HG03558 (cell line): ENCODE data around the gene GATAD2A.
"Not testable (repeated sequence)": the region's sequence is repeated elsewhere in the genome, so short reads cannot be mapped to it uniquely, and the experiment has no call there.

Experiments
- ATAC-seq: cut with Tn5 transposase; IDR thresholded peaks from one replicate; pipeline ENCODE4 v1.9.1; 2021; ENCODE audit warnings: moderate number of reproducible peaks; ENCODE audit not compliant: unreplicated experiment; ENCODE audit errors: extremely low read depth

Gene GATAD2A

GRCh38 chr19:19387108-19387507 is 18.4 kb upstream of the GATAD2A start:
- no peak for ATAC-seq

DNA sequence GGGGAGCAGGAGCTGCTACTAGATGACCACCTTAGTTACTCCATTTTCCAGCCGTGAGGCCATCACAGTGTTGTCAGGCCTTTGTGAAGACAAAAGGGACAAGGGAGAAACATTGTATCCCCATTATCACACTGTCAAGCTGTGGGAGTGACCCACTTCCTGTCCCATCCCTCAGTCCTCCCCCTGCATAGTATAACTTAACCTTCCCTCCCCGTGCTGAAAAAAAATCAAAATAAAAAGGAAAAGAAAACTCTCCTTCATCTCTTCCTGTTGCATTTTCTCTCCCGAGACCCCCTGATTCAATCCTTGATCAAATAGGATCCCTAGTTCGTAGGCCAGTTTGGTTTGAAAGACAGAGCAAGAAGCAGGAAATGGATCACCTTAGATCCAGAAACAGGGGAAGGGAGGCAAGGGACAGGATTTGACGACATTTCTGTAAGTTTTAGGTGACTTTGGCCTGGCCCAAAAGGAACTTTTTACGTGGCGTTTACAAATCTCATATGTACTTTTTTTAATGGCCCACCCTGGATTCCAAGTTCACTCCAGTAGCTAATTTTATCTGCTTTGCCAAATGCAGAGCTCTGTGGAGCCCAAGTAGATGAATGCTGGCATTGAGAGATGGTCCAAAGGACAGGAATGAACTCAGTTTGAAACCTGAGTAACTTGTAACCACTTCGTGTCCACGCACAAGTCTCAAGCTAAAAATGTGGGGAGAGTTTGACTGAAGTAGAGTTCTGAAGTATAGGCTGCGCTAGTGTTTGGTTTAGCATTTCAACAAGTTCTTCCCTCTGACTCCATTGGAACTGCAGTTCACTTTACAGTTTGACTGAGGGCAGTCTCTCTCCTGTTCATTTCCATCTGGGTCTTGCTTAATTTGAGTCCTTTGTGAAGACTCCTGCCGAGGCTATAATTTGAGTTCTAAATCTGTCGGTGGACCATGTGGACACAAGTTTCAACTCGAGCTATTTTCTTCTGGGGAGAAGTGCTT is 16.6 kb upstream of the GATAD2A start:
- no peak for ATAC-seq

- not testable (repeated sequence) for ATAC-seq
Observed at GRCh38 chr19:19389683-19390082, 15.8 kb upstream of the GATAD2A start.

GRCh38 chr19:19394333-19394732 is 11.1 kb upstream of the GATAD2A start:
- not testable (repeated sequence) for ATAC-seq

GRCh38 chr19:19399733-19400433 is 5.6 kb upstream of the GATAD2A start:
- no peak for ATAC-seq

GRCh38 chr19:19402656-19403372 is 2.7 kb upstream of the GATAD2A start:
- ATAC-seq: no peak

- ATAC-seq: no peak
Observed at GRCh38 chr19:19403373-19403901, 2.0 kb upstream of the GATAD2A start.

GRCh38 chr19:19405971-19406877 is 749 bp downstream of the GATAD2A start:
- ATAC-seq: no peak

DNA sequence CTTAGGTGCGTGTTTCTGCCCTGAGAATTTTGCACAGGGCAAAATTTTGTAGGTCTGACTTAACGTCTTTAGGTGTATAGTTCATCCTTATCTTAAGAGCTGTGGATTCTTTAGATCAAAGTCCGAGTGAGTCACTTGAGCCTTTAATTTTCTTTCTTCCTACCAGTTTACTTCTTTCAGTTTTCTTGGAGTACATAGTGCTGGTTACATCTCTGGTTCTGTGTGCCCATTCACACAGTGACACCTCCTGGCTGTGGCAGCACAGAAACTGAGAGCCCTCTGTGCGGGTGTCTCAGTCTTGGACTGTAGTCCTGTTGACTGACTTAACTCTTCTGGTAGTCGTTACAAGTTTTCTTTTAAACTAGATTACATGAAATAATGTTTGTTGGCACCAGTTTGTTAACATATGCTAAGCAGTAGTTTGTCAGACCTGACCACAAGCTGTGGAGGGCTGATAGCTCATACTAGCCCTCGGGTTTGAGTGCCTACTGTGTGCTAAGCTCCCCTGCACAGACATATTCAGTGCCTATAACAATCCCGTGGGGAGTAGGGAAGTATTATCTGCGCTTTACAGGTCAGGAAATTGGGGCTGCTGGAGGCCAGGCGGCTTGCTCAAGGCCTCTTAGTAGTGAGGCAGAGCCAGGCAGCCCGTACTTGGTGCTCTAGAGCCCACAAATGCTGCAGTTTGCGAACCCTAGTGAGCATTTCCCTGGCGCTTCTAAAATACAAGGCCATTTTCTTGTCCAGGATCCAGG is 1.6 kb downstream of the GATAD2A start:
- ATAC-seq: no peak

DNA sequence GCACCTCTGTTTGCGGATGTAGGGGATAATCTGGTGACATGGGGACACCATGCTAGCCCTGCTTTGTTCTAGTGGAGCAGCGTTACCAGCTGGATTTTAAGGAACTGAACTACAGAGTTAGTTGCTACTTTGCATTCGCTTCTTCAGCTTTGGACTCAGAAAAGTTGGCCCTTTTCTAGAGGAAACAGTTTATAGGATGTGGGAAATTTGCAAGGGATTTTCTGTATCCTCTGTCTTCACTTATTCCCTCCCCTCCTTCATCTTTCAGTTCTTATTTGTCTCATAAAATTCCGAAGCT is 2.1 kb downstream of the GATAD2A start:
- no peak for ATAC-seq

GRCh38 chr19:19409205-19409604 is 3.7 kb downstream of the GATAD2A start:
- ATAC-seq: no peak

DNA sequence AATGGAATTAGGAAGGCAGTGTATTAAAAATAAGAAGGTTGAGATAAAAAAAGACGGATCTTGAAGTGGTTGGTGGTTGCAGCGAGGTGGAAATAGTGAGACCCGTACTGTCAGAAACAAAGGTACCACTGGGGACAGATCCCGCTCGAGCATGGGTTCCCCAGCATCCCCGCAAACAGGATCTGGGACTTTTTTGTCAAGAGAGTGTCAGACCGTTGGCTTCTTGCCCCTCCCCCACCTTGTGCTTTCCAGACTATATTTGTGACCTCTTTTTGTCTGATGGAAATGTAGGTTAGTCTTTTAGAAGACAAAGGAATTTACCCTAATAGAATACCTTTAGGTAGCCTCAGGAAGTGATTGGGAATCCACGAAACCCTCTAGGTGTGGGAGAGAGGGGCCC is 4.2 kb downstream of the GATAD2A start:
- ATAC-seq: no peak

GRCh38 chr19:19410553-19411550 is 5.4 kb downstream of the GATAD2A start:
- no peak for ATAC-seq

- no peak for ATAC-seq
Observed at GRCh38 chr19:19416280-19416679, 10.8 kb downstream of the GATAD2A start.

DNA sequence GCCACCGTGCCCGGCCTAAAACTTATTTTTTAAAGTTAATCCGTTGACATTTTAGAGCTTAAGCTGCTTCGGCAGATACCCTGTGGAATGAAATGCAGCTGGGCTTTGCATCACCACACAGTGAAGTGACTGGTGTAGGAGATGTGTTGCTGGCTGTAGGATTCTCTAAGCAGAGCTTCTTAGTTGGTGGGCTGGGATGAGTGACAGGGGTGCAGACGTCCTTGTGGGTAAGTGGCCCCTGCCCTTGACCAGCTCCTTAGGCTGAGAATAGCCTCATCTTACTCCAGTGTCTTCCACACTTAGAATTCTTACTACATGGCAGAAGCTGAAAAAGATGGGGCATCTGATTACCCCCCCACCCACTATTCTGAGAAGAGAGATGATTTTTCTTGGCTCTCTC is 11.6 kb downstream of the GATAD2A start:
- ATAC-seq: no peak

DNA sequence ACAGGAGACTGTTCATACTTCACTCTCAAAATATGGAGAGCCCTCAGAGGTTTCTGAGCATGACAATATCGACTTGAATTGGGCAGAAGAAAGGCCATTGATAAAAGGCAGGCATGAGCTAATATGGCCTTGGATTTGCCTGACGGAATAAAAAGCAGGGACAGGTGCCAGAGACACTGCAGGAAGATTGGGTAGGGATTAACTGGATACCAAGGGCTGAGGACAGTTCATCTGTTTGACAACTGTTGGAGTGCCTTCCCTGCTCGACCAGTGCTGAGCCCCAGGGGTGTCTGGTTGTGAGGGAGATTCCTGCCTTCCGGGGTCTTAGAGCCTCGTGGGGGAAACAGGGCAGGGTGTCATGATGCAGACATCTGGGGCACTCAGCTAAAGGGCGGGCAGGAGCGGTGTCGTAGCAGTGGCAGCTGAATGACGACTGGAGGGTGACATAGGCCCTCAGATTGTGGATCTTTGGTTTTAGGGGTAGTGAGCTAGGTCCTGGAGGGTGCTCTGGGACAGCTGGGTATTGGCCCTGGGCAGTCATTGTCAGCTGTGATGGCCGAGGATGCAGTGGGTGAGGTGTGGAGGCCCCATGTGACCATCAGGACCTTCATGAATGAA is 12.3 kb downstream of the GATAD2A start:
- ATAC-seq: no peak

GRCh38 chr19:19418555-19419260 is 13.2 kb downstream of the GATAD2A start:
- no peak for ATAC-seq
